Fibroblast of skin of right quadriceps (primary cell): Measurements from ENCODE around the gene UPK3BL2.
"Not testable (repeated sequence)": the region's sequence is repeated elsewhere in the genome, so short reads cannot be mapped to it uniquely, and the experiment has no call there.

Source experiments
- DNase-seq: peaks from one replicate; pipeline ENCODE4 v3.0.0-alpha.2; 2013

UPK3BL2 gene

GRCh38 chr7:102493220-102493935, 50.1 kb downstream of the UPK3BL2 start:
- not testable (repeated sequence) for DNase-seq

- not testable (repeated sequence) for DNase-seq
These were observed 52.9 kb downstream of the UPK3BL2 start for GRCh38 chr7:102490529-102491075.
